ENCODE results near the gene SLC45A3. TPM values are rescaled to one million over a fixed set of nuclear protein-coding genes. Genes with fewer than 3 reads are reported as not detected.

Gene SLC45A3
- total and polyA plus RNA-seq, 2 of the 4 experiments (the other 2 are of a cell fraction): 1.4 to 2.5 TPM

DNA sequence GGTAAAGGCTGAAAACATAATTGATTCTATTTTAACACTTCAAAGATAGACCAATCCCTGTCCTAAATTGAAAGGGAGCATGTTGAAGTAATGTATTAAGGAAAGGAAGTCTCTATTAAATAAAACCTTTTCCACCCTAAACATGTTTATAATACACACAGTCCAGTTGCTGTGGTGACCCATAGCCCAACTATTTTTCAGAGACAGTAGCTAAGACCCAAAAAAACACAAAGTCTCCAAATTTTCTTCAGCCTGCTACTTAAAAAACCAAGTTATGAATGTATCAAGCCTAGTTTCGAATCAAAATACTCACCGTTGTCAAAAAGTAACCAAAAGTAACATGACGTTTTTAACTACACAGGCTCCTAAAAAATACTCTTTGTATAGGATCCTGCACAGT, 50.1 kb downstream of the SLC45A3 start:
- DNase-seq: peak; percentile 59
- POLR2A ChIA-PET (ENCODE audit: unreplicated experiment): no interaction called here

More for the DNA sequence above, 50.1 kb downstream of the SLC45A3 start:
- CTCF ChIA-PET: interaction anchor here (0.7 to 4.4 kb wide), 2 partner anchors 39 to 347 kb away, joined by 4 to 30 read pairs; no protein-coding TSS in a partner anchor
- H3K56ac ChIP-seq (ENCODE audit: extremely low read depth, insufficient read depth, low read length): 0 out of 2 replicates have a peak overlapping the region, but pooled peaks have one; percentile 93
- no peaks in the 10 kb centered on the region for H3K27me3 ChIP-seq (ENCODE audit: control insufficient read depth, insufficient read depth, low read length)
- in situ Hi-C loops (cut with MboI; ENCODE audit: low sequenced_read_pairs): loop anchor here (5.0 kb wide), 1 partner anchor 38 kb away; no protein-coding TSS in a partner anchor
- peaks cover 20% of the 10 kb centered on the region; the same call in 1 of the 2 replicates for H4K20me1 ChIP-seq (ENCODE audit: insufficient read depth, low read length)
- intact Hi-C loops (cut with micrococcal nuclease): no loop called here
- H2BK120ac ChIP-seq (ENCODE audit: low read depth, low read length): no peak overlapping the region
- H2AK9ac ChIP-seq (replicated peaks; ENCODE audit: low read depth, low read length, poor library complexity): no peak overlapping the region
- dilution Hi-C loops (cut with HindIII; ENCODE audit: low sequenced_read_pairs, unreplicated experiment): no loop called here
- peaks cover 10% of the 10 kb centered on the region; the same call in 1 of the 2 replicates for H3K9me1 ChIP-seq (ENCODE audit: insufficient read depth, low read length)
- H3K4me3 ChIP-seq (ENCODE audit: insufficient read depth, low read depth, low read length): peak overlapping the region; percentile 99
- peak overlapping the region; percentile 12; the same call in 1 of the 2 replicates for H3K27ac ChIP-seq (ENCODE audit: insufficient read depth, low read length)
- no TSS peak for BruUV-seq (replicated peaks)
- no peak overlapping the region for H3K4ac ChIP-seq (ENCODE audit: low read depth, low read length)
- ATAC-seq (ENCODE audit: low read depth): no peak
- peaks cover 4% of the 10 kb centered on the region for H3K4me1 ChIP-seq (ENCODE audit: control insufficient read depth, insufficient read depth, low read length)
- H2BK5ac ChIP-seq (ENCODE audit: low read depth, low read length, poor library complexity, severe bottlenecking): peak overlapping the region; percentile 87
- peaks cover 3% of the 10 kb centered on the region; the same call in 1 of the 2 replicates for H3K36me3 ChIP-seq (ENCODE audit: control insufficient read depth, insufficient read depth, low read length)
- WGBS, 2 experiments (ENCODE audit: extremely low coverage in 2 of 2, insufficient read length in 1 of 2): no CpG with 5 or more reads among the region's 3 CpGs
- H3K4me2 ChIP-seq (ENCODE audit: low read depth, low read length): peak overlapping the region; percentile 98
- H4K5ac ChIP-seq (ENCODE audit: low read depth, low read length): no peak overlapping the region
- no peaks in the 10 kb centered on the region for H3K9me3 ChIP-seq (ENCODE audit: control insufficient read depth, insufficient read depth, low read length)
- H2AK5ac ChIP-seq (ENCODE audit: low read depth, low read length): no peak overlapping the region; the same call in 1 of the 2 replicates
- H2AFZ ChIP-seq (replicated peaks; ENCODE audit: low read length, poor library complexity): no peak overlapping the region
- H3K9ac ChIP-seq (ENCODE audit: low read depth, low read length): peak overlapping the region; percentile 93; the same call in 1 of the 2 replicates
- no peak overlapping the region for H4K91ac ChIP-seq (ENCODE audit: insufficient read depth, low read depth, low read length)
- no peak overlapping the region for H2BK20ac ChIP-seq (ENCODE audit: low read depth, low read length)
- H3K79me1 ChIP-seq (ENCODE audit: low read depth in 1 of 2, low read length in 2 of 2): peaks cover 10 to 45% of the 10 kb centered on the region in 2 experiments; a peak in 3 of 4 replicates
- H2BK15ac ChIP-seq (ENCODE audit: low read depth, low read length): no peak overlapping the region
- H3K18ac ChIP-seq (ENCODE audit: low read depth, low read length): no peak overlapping the region; the same call in 1 of the 2 replicates
- H4K8ac ChIP-seq (ENCODE audit: low read depth in 2 of 2, low read length in 2 of 2): 0 out of 4 replicates have a peak overlapping the region, but pooled peaks of 1 of the 2 experiments have one; percentile 9
- TF ChIP-seq SMC3 (IDR thresholded peaks at IDR 0.05; ENCODE audit: low read depth, low read length) (no peak), FOS (IDR thresholded peaks at IDR 0.05; ENCODE audit: low read depth, low read length) (no peak), MXI1 (IDR thresholded peaks at IDR 0.05; ENCODE audit: borderline replicate concordance, low read depth, low read length) (no peak), CEBPB (IDR thresholded peaks at IDR 0.05; ENCODE audit: low read depth, low read length) (no peak), MAZ (IDR thresholded peaks at IDR 0.05; ENCODE audit: borderline replicate concordance, low read depth, low read length) (no peak), CHD1 (IDR thresholded peaks at IDR 0.05; ENCODE audit: low read depth, low read length) (no peak)
- TF ChIP-seq, protein P1, sequence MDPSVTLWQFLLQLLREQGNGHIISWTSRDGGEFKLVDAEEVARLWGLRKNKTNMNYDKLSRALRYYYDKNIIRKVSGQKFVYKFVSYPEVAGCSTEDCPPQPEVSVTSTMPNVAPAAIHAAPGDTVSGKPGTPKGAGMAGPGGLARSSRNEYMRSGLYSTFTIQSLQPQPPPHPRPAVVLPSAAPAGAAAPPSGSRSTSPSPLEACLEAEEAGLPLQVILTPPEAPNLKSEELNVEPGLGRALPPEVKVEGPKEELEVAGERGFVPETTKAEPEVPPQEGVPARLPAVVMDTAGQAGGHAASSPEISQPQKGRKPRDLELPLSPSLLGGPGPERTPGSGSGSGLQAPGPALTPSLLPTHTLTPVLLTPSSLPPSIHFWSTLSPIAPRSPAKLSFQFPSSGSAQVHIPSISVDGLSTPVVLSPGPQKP (IDR thresholded peaks at IDR 0.05; ENCODE audit: borderline replicate concordance, low read depth, low read length): no peak
- H3K23ac ChIP-seq (ENCODE audit: low read depth, low read length): no peak overlapping the region; the same call in 1 of the 2 replicates
- 0 out of 2 replicates have a peak overlapping the region, but pooled peaks have one; percentile 15 for H3K14ac ChIP-seq (replicated peaks; ENCODE audit: low read depth, low read length)

Data from IMR-90 (cell line).